Fibroblast of peridontal ligament (primary cell): Measurements from ENCODE around the gene TAT.
"Not testable (repeated sequence)": the region's sequence is repeated elsewhere in the genome, so short reads cannot be mapped to it uniquely, and the experiment has no call there.

Experiments
- DNase-seq: peaks from one replicate; pipeline ENCODE4 v3.0.0-alpha.2; 2010; ENCODE audit errors: extremely low read depth

Gene TAT

GRCh38 chr16:71584543-71585317 lies 7.8 kb upstream of the TAT start:
- DNase-seq: no peak

GRCh38 chr16:71582553-71582848 lies 5.6 kb upstream of the TAT start:
- DNase-seq: not testable (repeated sequence)

- no peak for DNase-seq
Measured at GRCh38 chr16:71574702-71575101, 2.2 kb downstream of the TAT start.

GRCh38 chr16:71573387-71574094 lies 3.4 kb downstream of the TAT start:
- no peak for DNase-seq

GRCh38 chr16:71572497-71573116 lies 4.3 kb downstream of the TAT start:
- no peak for DNase-seq

GRCh38 chr16:71570144-71570543 lies 6.7 kb downstream of the TAT start:
- no peak for DNase-seq

GRCh38 chr16:71569621-71570020 lies 7.3 kb downstream of the TAT start:
- no peak for DNase-seq

GRCh38 chr16:71568551-71568950 lies 8.3 kb downstream of the TAT start:
- no peak for DNase-seq

GRCh38 chr16:71567931-71568330 lies 9.0 kb downstream of the TAT start:
- DNase-seq: no peak

GRCh38 chr16:71565812-71566700 lies 10.8 kb downstream of the TAT start:
- no peak for DNase-seq

- DNase-seq: no peak
Measured at GRCh38 chr16:71564335-71564967, 12.4 kb downstream of the TAT start.

GRCh38 chr16:71562552-71562951 lies 14.3 kb downstream of the TAT start:
- no peak for DNase-seq

- DNase-seq: not testable (repeated sequence)
Measured at GRCh38 chr16:71561886-71562285, 15.0 kb downstream of the TAT start.

- DNase-seq: no peak
Measured at GRCh38 chr16:71559855-71560254, 17.0 kb downstream of the TAT start.

- no peak for DNase-seq
Measured at GRCh38 chr16:71557954-71558582, 18.8 kb downstream of the TAT start.

GRCh38 chr16:71557299-71557698 lies 19.6 kb downstream of the TAT start:
- no peak for DNase-seq

- DNase-seq: no peak
Measured at GRCh38 chr16:71555230-71555891, 21.5 kb downstream of the TAT start.

GRCh38 chr16:71552698-71553503 lies 24.0 kb downstream of the TAT start:
- no peak for DNase-seq

GRCh38 chr16:71547168-71547567 lies 29.7 kb downstream of the TAT start:
- DNase-seq: no peak

- no peak for DNase-seq
Measured at GRCh38 chr16:71542377-71542776, 34.5 kb downstream of the TAT start.
